Lower lobe of right lung (tissue), 2 donors: ENCODE results near the gene CSTF2. TPM values are rescaled to one million over a fixed set of nuclear protein-coding genes. Genes with fewer than 3 reads are reported as not detected.

Experiments used
- ATAC-seq, 2 donors: fragments of 200-7000 bp; cut with Tn5 transposase; one replicate each; pipeline ENCODE4 v1.9.1; 2020 to 2022; ENCODE audit warnings: mild to moderate bottlenecking in 2 of 2, moderate library complexity in 2 of 2
- DNase-seq: peaks from one replicate; pipeline ENCODE4 v3.0.0-alpha.2; 2020
- H3K27ac ChIP-seq: fragments of 200-600 bp; one replicate; pipeline ENCODE4 v1.8.0; 2022
- H3K27me3 ChIP-seq: fragments of 200-600 bp; one replicate; pipeline ENCODE4 v1.8.0; 2022; ENCODE audit warnings: low read depth
- H3K36me3 ChIP-seq: fragments of 200-600 bp; one replicate; pipeline ENCODE4 v1.8.0; 2022; ENCODE audit warnings: mild to moderate bottlenecking
- H3K4me1 ChIP-seq: fragments of 200-600 bp; one replicate; pipeline ENCODE4 v1.8.0; 2022
- H3K4me3 ChIP-seq: fragments of 200-600 bp; one replicate; pipeline ENCODE4 v1.8.0; 2022; ENCODE audit warnings: mild to moderate bottlenecking
- H3K9me3 ChIP-seq: fragments of 200-600 bp; one replicate; pipeline ENCODE4 v1.8.0; 2022
- intact Hi-C: fragments of 100-400 bp; cut with DNase I; formaldehyde crosslinking; loops from one replicate; pipeline ENCODE4 v1.11.0; 2022
- total RNA-seq: library from RNA; stranded (reverse); fragmentation: NEBNext Ultra II Directional; extraction: Animal tissue kit (Norgen Biotek cat#: 25700); gene quantifications from one replicate; pipeline ENCODE4 v1.2.1, GENCODE V29; 2021
- TF ChIP-seq, protein P1 (sequence below): fragments of 200-600 bp; IDR thresholded peaks from one replicate; pipeline ENCODE4 v1.8.0; 2022; ENCODE audit warnings: antibody characterized with exemption, mild to moderate bottlenecking
- donor health status: DM: no; HTN: yes; CAD: no; lungs with severe emphysema.

Gene CSTF2
- total RNA-seq, 1 donor from 2014 or later, result 13.9 TPM

DNA sequence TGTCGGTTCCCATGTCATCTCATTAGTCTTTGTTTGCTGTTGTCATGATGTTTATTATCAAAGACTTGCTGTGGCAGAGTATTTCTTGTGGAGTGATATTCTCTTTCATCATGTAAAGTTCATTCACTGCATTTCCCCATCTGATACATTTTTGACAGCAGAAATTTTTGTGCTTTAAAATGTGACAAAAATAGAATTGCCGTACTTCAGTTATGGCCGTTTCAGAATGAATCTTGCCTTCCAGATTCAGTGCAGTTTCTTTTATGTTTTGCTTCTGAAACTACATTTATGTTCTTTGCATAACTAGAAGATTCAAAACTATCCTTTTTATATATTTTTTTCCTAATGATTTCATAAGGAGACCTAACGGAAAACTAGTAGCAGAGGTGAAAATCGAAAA, 10.0 kb downstream of the CSTF2 start:
- Histone ChIP-seq H3K27me3 (no peaks in the 10 kb centered on the region), H3K4me1 (no peaks in the 10 kb centered on the region), H3K36me3 (peaks cover 62% of the 10 kb centered on the region), H3K9me3 (no peaks in the 10 kb centered on the region), H3K4me3 (no peak overlapping the region), H3K27ac (no peak overlapping the region)
- no peak for DNase-seq
- no peak for ATAC-seq
- intact Hi-C loops, result no loop called here
- TF ChIP-seq, protein P1, sequence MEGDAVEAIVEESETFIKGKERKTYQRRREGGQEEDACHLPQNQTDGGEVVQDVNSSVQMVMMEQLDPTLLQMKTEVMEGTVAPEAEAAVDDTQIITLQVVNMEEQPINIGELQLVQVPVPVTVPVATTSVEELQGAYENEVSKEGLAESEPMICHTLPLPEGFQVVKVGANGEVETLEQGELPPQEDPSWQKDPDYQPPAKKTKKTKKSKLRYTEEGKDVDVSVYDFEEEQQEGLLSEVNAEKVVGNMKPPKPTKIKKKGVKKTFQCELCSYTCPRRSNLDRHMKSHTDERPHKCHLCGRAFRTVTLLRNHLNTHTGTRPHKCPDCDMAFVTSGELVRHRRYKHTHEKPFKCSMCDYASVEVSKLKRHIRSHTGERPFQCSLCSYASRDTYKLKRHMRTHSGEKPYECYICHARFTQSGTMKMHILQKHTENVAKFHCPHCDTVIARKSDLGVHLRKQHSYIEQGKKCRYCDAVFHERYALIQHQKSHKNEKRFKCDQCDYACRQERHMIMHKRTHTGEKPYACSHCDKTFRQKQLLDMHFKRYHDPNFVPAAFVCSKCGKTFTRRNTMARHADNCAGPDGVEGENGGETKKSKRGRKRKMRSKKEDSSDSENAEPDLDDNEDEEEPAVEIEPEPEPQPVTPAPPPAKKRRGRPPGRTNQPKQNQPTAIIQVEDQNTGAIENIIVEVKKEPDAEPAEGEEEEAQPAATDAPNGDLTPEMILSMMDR, result no peak

DNA sequence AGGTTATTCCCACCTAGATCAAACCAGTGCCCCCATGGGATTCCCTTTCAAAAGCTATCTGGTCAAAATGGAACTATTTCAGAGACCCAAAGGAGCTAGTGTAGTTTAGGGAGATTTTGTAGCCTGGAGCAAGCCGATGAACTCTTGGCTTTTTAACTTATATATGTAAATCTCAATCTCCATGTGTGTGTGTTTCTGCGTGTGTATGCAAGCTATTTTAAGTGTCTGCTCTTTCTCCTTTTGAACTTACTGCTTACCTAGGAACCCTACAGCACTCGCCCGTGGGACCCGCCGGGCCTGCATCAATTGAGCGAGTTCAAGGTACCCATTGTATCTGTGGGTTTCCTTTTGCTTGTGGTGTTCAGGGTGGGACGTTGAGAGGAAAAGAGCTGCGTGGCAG, 10.4 kb downstream of the CSTF2 start:
- H3K4me1 ChIP-seq, result no peaks in the 10 kb centered on the region
- intact Hi-C loops, result no loop called here
- H3K27ac ChIP-seq, result no peak overlapping the region
- DNase-seq (no peak), ATAC-seq (no peak)
- no peaks in the 10 kb centered on the region for H3K27me3 ChIP-seq
- TF ChIP-seq, protein P1, result no peak
- H3K36me3 ChIP-seq, result peaks cover 66% of the 10 kb centered on the region
- H3K9me3 ChIP-seq, result no peaks in the 10 kb centered on the region
- H3K4me3 ChIP-seq, result no peak overlapping the region

DNA sequence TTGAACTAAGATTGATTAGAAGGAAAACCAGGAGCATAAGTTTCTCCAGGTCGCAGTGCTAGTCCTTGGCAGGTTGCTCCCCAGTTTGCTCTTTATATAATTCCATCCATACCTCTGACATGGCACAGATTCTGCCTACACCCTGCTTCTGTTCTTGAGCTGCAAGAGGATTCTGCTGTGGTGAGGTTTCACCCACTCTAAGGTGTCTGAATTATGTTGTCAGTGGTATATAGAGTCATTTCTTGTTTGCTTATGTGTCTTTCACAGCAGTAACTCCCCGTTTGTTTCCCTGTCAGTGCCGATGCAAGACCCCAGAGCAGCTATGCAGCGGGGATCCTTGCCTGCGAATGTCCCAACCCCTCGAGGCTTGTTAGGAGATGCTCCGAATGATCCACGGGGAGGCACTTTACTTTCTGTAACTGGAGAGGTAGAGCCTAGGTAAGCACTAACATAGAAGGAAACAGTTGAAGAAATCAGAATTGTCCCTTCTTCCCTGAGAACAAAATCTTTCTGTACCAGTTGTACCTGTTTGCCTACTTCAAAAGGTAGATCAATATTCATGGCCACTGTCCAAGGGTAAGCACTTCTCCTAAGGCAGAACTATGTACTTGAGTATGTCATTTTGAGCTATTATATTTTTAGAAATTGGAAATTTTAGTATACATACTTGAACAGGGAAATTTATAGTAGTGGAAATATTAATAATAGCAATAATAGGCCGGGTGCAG, 11.2 kb downstream of the CSTF2 start:
- ATAC-seq, result no peak
- Histone ChIP-seq H3K9me3 (no peaks in the 10 kb centered on the region), H3K36me3 (peaks cover 70% of the 10 kb centered on the region), H3K4me1 (no peaks in the 10 kb centered on the region), H3K4me3 (no peak overlapping the region), H3K27me3 (no peaks in the 10 kb centered on the region), H3K27ac (no peak overlapping the region)
- no peak for DNase-seq
- intact Hi-C loops, result no loop called here
- TF ChIP-seq, protein P1, result no peak

DNA sequence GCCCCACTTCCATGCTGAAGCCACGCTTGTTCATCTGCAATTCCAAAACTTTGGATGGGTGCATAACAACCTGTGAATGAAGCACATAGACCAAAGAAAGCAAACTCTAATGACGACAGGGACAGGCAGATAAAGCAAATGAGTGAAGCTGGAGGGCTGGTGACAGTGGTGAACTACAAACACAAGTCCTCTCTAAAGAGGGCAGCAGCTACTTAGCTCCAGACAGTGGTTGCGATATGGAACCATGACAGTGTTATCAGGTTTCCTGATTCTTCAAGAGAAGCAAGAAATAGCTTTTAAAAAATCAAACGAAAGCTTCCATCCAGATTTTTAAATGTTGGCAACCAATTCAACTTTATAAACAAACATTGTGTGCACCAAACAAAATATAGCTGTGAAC, 30.1 kb downstream of the CSTF2 start:
- Histone ChIP-seq H3K36me3 (no peaks in the 10 kb centered on the region), H3K27ac (no peak overlapping the region), H3K4me3 (no peak overlapping the region), H3K27me3 (no peaks in the 10 kb centered on the region), H3K4me1 (no peaks in the 10 kb centered on the region), H3K9me3 (no peaks in the 10 kb centered on the region)
- ATAC-seq (no peak), DNase-seq (no peak)
- intact Hi-C loops, result no loop called here
- TF ChIP-seq, protein P1, result no peak

DNA sequence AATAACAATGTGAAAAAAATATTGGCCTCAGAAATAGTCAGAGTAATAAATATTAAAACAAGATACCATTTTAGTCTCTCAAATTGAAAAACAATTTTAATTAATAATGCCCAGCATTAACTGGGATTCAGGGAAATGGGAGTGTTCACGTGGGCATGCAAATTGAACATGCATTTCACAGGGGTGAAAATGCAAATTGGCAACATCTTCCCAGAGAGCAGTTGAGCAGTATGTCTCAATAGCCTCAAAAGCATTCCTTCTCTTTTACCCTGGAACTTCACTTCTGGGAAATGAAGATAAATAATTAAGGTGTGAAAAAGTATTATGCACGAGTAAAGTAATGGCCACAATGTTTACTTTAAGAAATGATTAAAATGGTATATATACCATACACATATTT, 32.6 kb downstream of the CSTF2 start:
- H3K9me3 ChIP-seq, result no peaks in the 10 kb centered on the region
- DNase-seq (no peak), ATAC-seq (no peak)
- intact Hi-C loops, result no loop called here
- H3K4me1 ChIP-seq, result no peaks in the 10 kb centered on the region
- no peaks in the 10 kb centered on the region for H3K27me3 ChIP-seq
- H3K36me3 ChIP-seq, result no peaks in the 10 kb centered on the region
- no peak overlapping the region for H3K27ac ChIP-seq
- TF ChIP-seq, protein P1, result no peak
- H3K4me3 ChIP-seq, result no peak overlapping the region
